Mammary epithelial cell (primary cell): ENCODE data around the gene CDC73.

Experiments used
- CTCF ChIP-seq, 2 donors: IDR thresholded peaks in 1 of 2; conservative IDR thresholded peaks in 1 of 2; 2 replicates each; pipeline ENCODE4 v1.5.1; 2011 to 2012; ENCODE audit warnings: inconsistent platforms in 2 of 2, low read length in 2 of 2, mild to moderate bottlenecking in 2 of 2, control low read depth in 1 of 2, low read depth in 1 of 2; ENCODE audit not compliant: insufficient read depth in 1 of 2; ENCODE audit errors: extremely low read depth in 1 of 2
- EZH2 ChIP-seq: IDR thresholded peaks from 2 replicates; pipeline ENCODE4 v1.6.1; 2012; ENCODE audit warnings: low read length, inconsistent platforms, borderline replicate concordance

- TF ChIP-seq CTCF (conservative IDR thresholded peaks at IDR 0.05 in 1 of 2, IDR thresholded peaks at IDR 0.05 in 1 of 2; ENCODE audit: extremely low read depth in 1 of 2, insufficient read depth in 1 of 2, low read depth in 1 of 2, low read length in 2 of 2): no peak
- no peak for TF ChIP-seq EZH2
These were observed 99.8 kb downstream of the CDC73 start for GRCh38 chr1:193221651-193222050.
